T-cell (primary cell): ENCODE data around the gene HOXC10. TPM values are rescaled to one million over a fixed set of nuclear protein-coding genes. Genes with fewer than 3 reads are reported as not detected.

Experiments
- ATAC-seq, 4 experiments: fragments of 200-7000 bp in 3 of 4; fragments of 150-1000 bp in 1 of 4; cut with Tn5 transposase; replicated peaks in 1 of 4; 1 replicate in 3 of 4; 2 replicates in 1 of 4; pipeline ENCODE4 v1.10.0; 2021; ENCODE audit warnings: moderate library complexity in 3 of 4, mild to moderate bottlenecking in 2 of 4, moderate number of reproducible peaks in 1 of 4
- CTCF ChIA-PET, 2 donors: fragments of 300-600 bp; sonication (Branson Sonifier 250); formaldehyde crosslinking; loops; one replicate each; lab custom pipeline; 2022; ENCODE audit warnings: antibody characterized with exemption in 2 of 2; lab: Charles Lee
- POLR2A ChIA-PET, 2 donors: fragments of 300-600 bp; sonication (Branson Sonifier 250); formaldehyde crosslinking; loops; one replicate each; lab custom pipeline; 2022; ENCODE audit warnings: antibody characterized with exemption in 2 of 2; lab: Charles Lee
- DNase-seq, 35 experiments: peaks; one replicate each; pipeline versions ENCODE4 v3.0.0 to v3.0.0-alpha.2; 2013 to 2023
- H3K27ac ChIP-seq: one replicate; pipeline ENCODE4 v1.5.1; 2013; ENCODE audit warnings: low read length
- H3K27me3 ChIP-seq, 2 experiments: replicated peaks in 1 of 2; 1 replicate in 1 of 2; 2 replicates in 1 of 2; pipeline versions ENCODE4 v1.6.1 to v1.7.0; 2013; ENCODE audit warnings: low read length in 1 of 2, mixed read lengths in 1 of 2; ENCODE audit not compliant: control insufficient read depth in 2 of 2, insufficient read depth in 2 of 2; ENCODE audit errors: extremely low read depth in 1 of 2
- H3K36me3 ChIP-seq, 2 donors: 1 replicate in 1 of 2; 2 replicates in 1 of 2; pipeline versions ENCODE4 v1.6.1 to v1.7.0; 2013; ENCODE audit warnings: low read length in 1 of 2; ENCODE audit not compliant: control insufficient read depth in 2 of 2, insufficient read depth in 1 of 2; ENCODE audit errors: extremely low read depth in 1 of 2
- H3K4me1 ChIP-seq, 2 experiments: 1 replicate in 1 of 2; 2 replicates in 1 of 2; pipeline versions ENCODE4 v1.6.1 to v1.7.0; 2013; ENCODE audit warnings: low read length in 2 of 2, mixed read lengths in 1 of 2; ENCODE audit not compliant: insufficient read depth in 2 of 2, control insufficient read depth in 1 of 2; ENCODE audit errors: extremely low read depth in 1 of 2
- H3K4me3 ChIP-seq, 2 donors: 1 replicate in 1 of 2; 2 replicates in 1 of 2; pipeline versions ENCODE4 v1.5.1 to v1.7.0; 2013; ENCODE audit warnings: mild to moderate bottlenecking in 2 of 2, low read length in 1 of 2, moderate library complexity in 1 of 2; ENCODE audit not compliant: control insufficient read depth in 1 of 2; ENCODE audit errors: extremely low read depth in 1 of 2
- H3K9me3 ChIP-seq: 2 replicates; pipeline ENCODE4 v1.7.0; 2013
- H3K27ac Mint-ChIP-seq, 2 donors: one replicate each; pipeline ENCODE4 v1.8.0; 2020 to 2021; ENCODE audit warnings: mild to moderate bottlenecking in 2 of 2, mixed read lengths in 2 of 2
- H3K27me3 Mint-ChIP-seq, 2 donors: one replicate each; pipeline ENCODE4 v1.8.0; 2021 to 2022; ENCODE audit warnings: mixed read lengths in 2 of 2
- H3K36me3 Mint-ChIP-seq: one replicate; pipeline ENCODE4 v1.8.0; 2021; ENCODE audit warnings: mixed read lengths
- H3K4me1 Mint-ChIP-seq, 3 donors: one replicate each; pipeline ENCODE4 v1.8.0; 2020 to 2022; ENCODE audit warnings: mixed read lengths in 3 of 3, mild to moderate bottlenecking in 1 of 3
- H3K4me3 Mint-ChIP-seq, 3 donors: one replicate each; pipeline ENCODE4 v1.8.0; 2020 to 2022; ENCODE audit warnings: mild to moderate bottlenecking in 3 of 3, mixed read lengths in 3 of 3, moderate library complexity in 3 of 3
- H3K9me3 Mint-ChIP-seq, 3 donors: one replicate each; pipeline ENCODE4 v1.8.0; 2020 to 2022; ENCODE audit warnings: mixed read lengths in 3 of 3
- WGBS: methylation state at CpG from one replicate; pipeline ENCODE4 v1.1.5; 2013; ENCODE audit warnings: missing lambda C conversion rate; ENCODE audit not compliant: insufficient coverage; 5-methylcytosine and 5-hydroxymethylcytosine counted together
- total RNA-seq, 35 experiments: library from RNA in 6 of 35; stranded (reverse) in 6 of 35; fragments of 120-200 nt in 1 of 35; gene quantifications; one replicate each; pipeline versions ENCODE4 v1.2.1 to v1.2.4 and lab custom pipeline; 2013 to 2026

HOXC10 gene
- total RNA-seq, 5 donors from 2014 or later (not counting 1 experiment from before 2014, with no cell fraction given), result 0.30 TPM; not detected in 4

DNA sequence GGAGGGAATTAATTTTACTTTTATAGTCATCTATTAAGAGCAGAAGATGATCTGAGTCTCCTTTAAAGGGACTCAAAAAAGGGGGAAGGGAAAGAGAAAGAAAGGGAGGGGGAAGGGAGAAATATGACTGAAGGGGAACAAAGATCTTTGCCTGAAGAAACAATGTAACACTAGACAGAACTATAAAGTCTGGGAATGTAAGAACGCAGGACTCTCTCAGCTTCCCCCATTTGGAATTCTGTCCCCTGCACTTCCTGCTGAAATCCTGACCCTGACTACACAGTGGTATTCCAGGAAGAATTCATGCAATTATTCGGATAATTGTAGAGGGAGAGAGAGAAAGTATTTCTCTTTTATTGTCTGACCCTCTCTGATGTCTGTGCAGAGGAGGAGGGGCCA, 20.6 kb upstream of the HOXC10 start:
- peaks cover 83 to 90% of the 10 kb centered on the region in 2 donors for H3K27me3 Mint-ChIP-seq
- peak overlapping the region in 1 of 3 donors; percentile 55 for H3K4me3 Mint-ChIP-seq
- H3K9me3 ChIP-seq, result no peaks in the 10 kb centered on the region
- peaks cover 34 to 93% of the 10 kb centered on the region in 2 experiments for H3K27me3 ChIP-seq
- H3K4me1 ChIP-seq, result peaks cover 0 to 43% of the 10 kb centered on the region in 2 experiments
- no CpG with 5 or more reads among the region's 2 CpGs for WGBS
- peaks cover 0 to 4% (median 0%) of the 10 kb centered on the region in 3 donors for H3K9me3 Mint-ChIP-seq
- POLR2A ChIA-PET, result no interaction called here
- DNase-seq (no peak), ATAC-seq (no peak)
- no peak overlapping the region for H3K27ac ChIP-seq
- H3K36me3 Mint-ChIP-seq, result no peaks in the 10 kb centered on the region
- H3K4me3 ChIP-seq, result no peak overlapping the region
- H3K36me3 ChIP-seq, result no peaks in the 10 kb centered on the region
- peaks cover 40 to 44% (median 40%) of the 10 kb centered on the region in 3 donors for H3K4me1 Mint-ChIP-seq
- CTCF ChIA-PET, result no interaction called here
- H3K27ac Mint-ChIP-seq, result peak overlapping the region in 1 of 2 donors; percentile 65

DNA sequence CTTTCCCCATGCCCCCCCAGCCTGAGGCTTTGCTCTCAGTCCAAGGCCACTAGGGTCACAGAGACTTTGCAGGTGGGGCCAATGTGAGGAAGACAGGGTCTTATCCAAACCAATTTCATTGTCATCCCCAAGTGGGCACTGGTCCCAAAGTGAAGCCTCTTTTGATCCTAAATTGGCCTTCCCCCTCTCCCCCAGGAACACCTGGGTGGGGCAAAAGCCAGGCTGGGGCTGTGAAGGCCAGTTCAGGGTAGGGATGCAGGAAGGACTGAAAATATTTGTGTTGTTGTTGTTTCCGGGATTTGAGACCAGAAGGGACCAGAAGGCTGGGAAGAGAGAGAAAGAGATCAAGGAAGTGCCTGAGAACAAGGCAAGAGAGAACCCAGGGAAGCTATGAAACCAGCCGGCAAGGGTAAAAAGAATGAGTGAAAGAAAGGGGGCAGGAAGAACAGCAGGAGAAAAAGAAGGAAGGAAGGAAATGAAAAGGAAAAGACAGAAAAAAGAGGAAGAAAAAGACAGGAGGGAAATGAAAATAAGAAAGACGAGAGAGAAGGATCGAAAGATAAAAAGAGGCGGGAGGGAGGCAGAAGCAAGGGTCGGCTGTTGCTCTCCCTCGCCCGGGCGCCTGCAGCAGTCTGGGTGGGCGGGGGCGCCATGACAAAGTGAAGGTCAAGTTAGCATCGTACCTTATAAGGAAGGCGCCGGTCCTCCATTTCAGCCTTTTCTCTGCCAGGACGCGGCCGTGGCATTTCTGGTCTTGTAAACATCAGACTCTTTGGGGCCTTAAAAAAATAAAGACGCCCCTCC, 19.5 kb upstream of the HOXC10 start:
- H3K27ac ChIP-seq, result no peak overlapping the region
- Mint-ChIP-seq H3K4me1 (peaks cover 32 to 44% (median 37%) of the 10 kb centered on the region in 3 donors), H3K36me3 (no peaks in the 10 kb centered on the region), H3K27me3 (peaks cover 83 to 90% of the 10 kb centered on the region in 2 donors), H3K9me3 (peaks cover 0 to 1% (median 0%) of the 10 kb centered on the region in 3 donors), H3K27ac (no peak overlapping the region), H3K4me3 (peak overlapping the region in 1 of 3 donors; percentile 55)
- H3K36me3 ChIP-seq, result no peaks in the 10 kb centered on the region
- ChIA-PET POLR2A (interaction anchor here in 1 of 2 donors (0.7 kb wide), 1 partner anchor 28 kb away, joined by 5 read pairs; no protein-coding TSS in a partner anchor), CTCF (no interaction called here)
- WGBS, result 7% methylated on average over 18 of the region's 18 CpGs
- ATAC-seq (no peak), DNase-seq (no peak)
- peak overlapping the region in 1 of 2 donors; percentile 30 for H3K4me3 ChIP-seq
- H3K9me3 ChIP-seq, result no peaks in the 10 kb centered on the region
- H3K4me1 ChIP-seq, result peaks cover 0 to 43% of the 10 kb centered on the region in 2 experiments
- peaks cover 33 to 93% of the 10 kb centered on the region in 2 experiments for H3K27me3 ChIP-seq

DNA sequence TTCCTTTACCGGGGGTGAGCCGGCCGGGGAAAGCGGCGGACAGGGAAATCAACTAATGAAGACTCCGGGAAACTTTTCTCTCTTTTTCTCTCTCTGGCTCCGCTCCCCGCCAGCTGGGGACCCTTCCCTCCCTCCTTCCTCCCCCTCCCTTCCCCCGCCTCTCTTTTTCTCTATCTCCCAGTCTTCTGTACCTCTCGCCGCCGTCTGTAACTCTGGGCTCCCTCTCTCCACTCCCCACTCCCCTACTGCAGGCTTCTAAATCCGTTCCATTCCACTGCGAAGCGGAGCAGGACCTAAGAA, 18.9 kb upstream of the HOXC10 start:
- no peak for DNase-seq
- Mint-ChIP-seq H3K9me3 (no peaks in the 10 kb centered on the region), H3K4me1 (peaks cover 31 to 44% (median 36%) of the 10 kb centered on the region in 3 donors), H3K4me3 (peak overlapping the region in 2 of 3 donors; percentile 5 to 55), H3K27me3 (peaks cover 86 to 93% of the 10 kb centered on the region in 2 donors), H3K36me3 (no peaks in the 10 kb centered on the region), H3K27ac (no peak overlapping the region)
- peak overlapping the region in 1 of 2 donors; percentile 30 for H3K4me3 ChIP-seq
- no peaks in the 10 kb centered on the region for H3K36me3 ChIP-seq
- peaks cover 36 to 93% of the 10 kb centered on the region in 2 experiments for H3K27me3 ChIP-seq
- ChIA-PET POLR2A (no interaction called here), CTCF (no interaction called here)
- no peaks in the 10 kb centered on the region for H3K9me3 ChIP-seq
- 4% methylated on average over 7 of the region's 15 CpGs for WGBS
- peaks cover 0 to 38% of the 10 kb centered on the region in 2 experiments for H3K4me1 ChIP-seq
- H3K27ac ChIP-seq, result no peak overlapping the region
- no peak for ATAC-seq

DNA sequence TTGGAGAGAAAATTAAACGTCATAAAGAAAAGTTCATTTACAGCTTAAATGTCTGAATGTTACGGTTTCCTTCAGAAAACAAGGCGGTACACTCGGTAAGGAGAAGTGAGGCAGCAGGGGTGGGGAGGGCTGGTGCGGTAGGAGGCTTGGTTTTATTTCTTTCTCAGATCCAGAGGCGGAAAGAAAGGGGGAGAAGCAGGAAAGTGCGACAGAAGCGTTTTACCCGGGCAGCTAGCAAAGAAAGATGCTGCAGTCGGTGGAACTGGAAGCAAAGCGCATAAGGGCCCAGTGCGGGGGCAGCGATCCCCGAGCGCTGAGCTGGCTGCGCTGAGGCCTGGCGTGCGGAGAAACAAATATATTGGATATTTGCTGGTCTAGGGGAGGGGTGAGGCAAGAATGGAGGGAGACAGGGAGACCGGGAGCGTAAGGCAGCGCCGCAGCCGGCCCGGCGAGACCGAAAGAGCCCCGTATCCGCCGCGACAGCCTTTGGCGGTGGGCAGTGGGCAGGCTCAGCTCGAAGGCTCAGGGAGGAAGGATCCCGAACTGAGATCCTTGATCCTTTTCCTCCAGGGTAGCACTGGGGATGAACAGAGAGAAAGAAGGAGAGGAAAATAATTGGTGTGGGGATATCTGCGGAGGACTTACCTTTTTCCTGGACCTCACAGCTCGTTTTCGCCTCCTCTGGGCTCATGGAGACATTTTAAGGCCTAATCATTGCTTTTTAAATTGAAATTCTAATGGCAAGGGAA, 18.4 kb upstream of the HOXC10 start:
- H3K4me1 Mint-ChIP-seq, result peaks cover 31 to 44% (median 36%) of the 10 kb centered on the region in 3 donors
- Histone ChIP-seq H3K4me1 (peaks cover 0 to 33% of the 10 kb centered on the region in 2 experiments), H3K9me3 (no peaks in the 10 kb centered on the region), H3K36me3 (no peaks in the 10 kb centered on the region), H3K27me3 (peaks cover 41 to 93% of the 10 kb centered on the region in 2 experiments), H3K27ac (no peak overlapping the region), H3K4me3 (no peak overlapping the region)
- 15% methylated on average over 33 of the region's 36 CpGs for WGBS
- no peaks in the 10 kb centered on the region for H3K9me3 Mint-ChIP-seq
- ChIA-PET CTCF (no interaction called here), POLR2A (no interaction called here)
- H3K36me3 Mint-ChIP-seq, result no peaks in the 10 kb centered on the region
- H3K4me3 Mint-ChIP-seq, result peak overlapping the region in 2 of 3 donors; percentile 5 to 55
- DNase-seq, result no peak
- H3K27ac Mint-ChIP-seq, result no peak overlapping the region
- no peak for ATAC-seq
- H3K27me3 Mint-ChIP-seq, result peaks cover 91 to 97% of the 10 kb centered on the region in 2 donors

DNA sequence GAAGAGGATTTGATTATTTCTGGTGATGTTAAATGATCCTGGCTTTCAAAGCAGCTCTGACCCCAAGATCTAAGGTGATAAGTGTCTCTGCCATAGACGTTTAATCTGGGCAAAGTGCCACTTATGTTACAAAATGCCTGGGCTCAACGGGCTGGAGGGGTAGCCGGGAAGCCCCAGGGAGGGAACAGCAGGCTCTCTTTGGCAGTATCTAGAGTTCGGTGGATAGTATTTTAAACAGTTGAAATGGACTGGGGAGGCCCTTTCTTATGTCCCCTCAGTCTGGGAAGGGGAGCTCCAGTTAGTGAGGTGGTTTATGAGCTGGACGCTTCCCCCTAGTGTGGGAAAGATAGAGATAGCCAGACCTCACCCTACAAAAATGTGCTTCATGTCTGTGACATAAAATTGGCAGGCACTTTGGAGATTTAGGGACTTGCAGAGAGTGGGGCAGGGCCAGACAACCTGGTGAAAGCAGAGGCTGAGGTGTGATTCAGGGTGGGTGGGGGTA, 17.5 kb upstream of the HOXC10 start:
- DNase-seq (no peak), ATAC-seq (no peak)
- peak overlapping the region in 1 of 3 donors; percentile 55 for H3K4me3 Mint-ChIP-seq
- peaks cover 31 to 44% (median 36%) of the 10 kb centered on the region in 3 donors for H3K4me1 Mint-ChIP-seq
- no peaks in the 10 kb centered on the region for H3K36me3 Mint-ChIP-seq
- no peak overlapping the region for H3K27ac ChIP-seq
- H3K9me3 ChIP-seq, result no peaks in the 10 kb centered on the region
- H3K4me3 ChIP-seq, result no peak overlapping the region
- peaks cover 0 to 32% of the 10 kb centered on the region in 2 experiments for H3K4me1 ChIP-seq
- no peaks in the 10 kb centered on the region for H3K9me3 Mint-ChIP-seq
- H3K27ac Mint-ChIP-seq, result no peak overlapping the region
- POLR2A ChIA-PET, result no interaction called here
- CTCF ChIA-PET, result no interaction called here
- WGBS, result 0% methylated on average over 1 of the region's 5 CpGs
- H3K36me3 ChIP-seq, result no peaks in the 10 kb centered on the region
- H3K27me3 ChIP-seq, result peaks cover 44 to 96% of the 10 kb centered on the region in 2 experiments
- H3K27me3 Mint-ChIP-seq, result peaks cover 96 to 99% of the 10 kb centered on the region in 2 donors
